HL-60/S4 treated with phorbol 12-myristate 13-acetate at 8.2 ng/mL for 4 days and 3 days (cell line): ENCODE results near the gene RLN3.

Experiments
- in situ Hi-C: fragments of 300-500 bp; cut with MboI; formaldehyde crosslinking; loops from 2 replicates; pipeline ENCODE4 v1.15.0; 2022; ENCODE audit warnings: low sequenced_read_pairs

The RLN3 gene

GRCh38 chr19:13993590-13994300 is 34.2 kb upstream of the RLN3 start:
- in situ Hi-C loops: no loop called here

GRCh38 chr19:13995017-13995728 is 32.8 kb upstream of the RLN3 start:
- in situ Hi-C loops: no loop called here

- in situ Hi-C loops: no loop called here
These were observed 31.8 kb upstream of the RLN3 start for GRCh38 chr19:13995878-13996765.

- in situ Hi-C loops: no loop called here
These were observed 30.9 kb upstream of the RLN3 start for GRCh38 chr19:13996928-13997630.

GRCh38 chr19:13997631-13997962 is 30.4 kb upstream of the RLN3 start:
- in situ Hi-C loops: no loop called here

GRCh38 chr19:13998426-13998825 is 29.5 kb upstream of the RLN3 start:
- in situ Hi-C loops: no loop called here

GRCh38 chr19:13999085-13999484 is 28.9 kb upstream of the RLN3 start:
- in situ Hi-C loops: no loop called here

GRCh38 chr19:14000691-14001375 is 27.1 kb upstream of the RLN3 start:
- in situ Hi-C loops: no loop called here

GRCh38 chr19:14002571-14003250 is 25.2 kb upstream of the RLN3 start:
- in situ Hi-C loops: no loop called here

GRCh38 chr19:14003251-14004055 is 24.5 kb upstream of the RLN3 start:
- in situ Hi-C loops: no loop called here

- in situ Hi-C loops: no loop called here
These were observed 23.2 kb upstream of the RLN3 start for GRCh38 chr19:14004619-14005348.

- in situ Hi-C loops: no loop called here
These were observed 22.4 kb upstream of the RLN3 start for GRCh38 chr19:14005349-14006084.

- in situ Hi-C loops: no loop called here
These were observed 21.7 kb upstream of the RLN3 start, which contains the start of gene RFX1 for GRCh38 chr19:14006085-14006765. RFX1 (minus strand) TSS chr19:14006320; CDS start chr19:13993843, 12,477 bp downstream.

- in situ Hi-C loops: no loop called here
These were observed 21.0 kb upstream of the RLN3 start for GRCh38 chr19:14006766-14007562.

- in situ Hi-C loops: no loop called here
These were observed 15.5 kb upstream of the RLN3 start for GRCh38 chr19:14012378-14012915.

GRCh38 chr19:14015524-14016035 is 12.4 kb upstream of the RLN3 start:
- in situ Hi-C loops: no loop called here
